Measurements from ENCODE around the gene SRGN.
A peak's percentile ranks its signal among the peaks of the same experiment; 100 is the strongest.
"Not testable (repeated sequence)": the region's sequence is repeated elsewhere in the genome, so short reads cannot be mapped to it uniquely, and the experiment has no call there.

Gene SRGN

GRCh38 chr10:69091143-69091651 lies 3.3 kb downstream of the SRGN start:
- DNase-seq = no peak

GRCh38 chr10:69092959-69093850 lies 5.3 kb downstream of the SRGN start:
- no peak for DNase-seq

GRCh38 chr10:69093933-69094332 lies 6.0 kb downstream of the SRGN start:
- no peak for DNase-seq

GRCh38 chr10:69096045-69096444 lies 8.1 kb downstream of the SRGN start:
- DNase-seq = no peak

GRCh38 chr10:69097729-69098128 lies 9.8 kb downstream of the SRGN start:
- no peak for DNase-seq

GRCh38 chr10:69100136-69100872 lies 12.4 kb downstream of the SRGN start:
- DNase-seq = no peak

- no peak for DNase-seq
These were observed 13.7 kb downstream of the SRGN start for GRCh38 chr10:69101451-69102095.

- no peak for DNase-seq
These were observed 14.5 kb downstream of the SRGN start for GRCh38 chr10:69102440-69102839.

- DNase-seq = no peak
These were observed 15.9 kb downstream of the SRGN start for GRCh38 chr10:69103784-69104183.

GRCh38 chr10:69104994-69105790 lies 17.3 kb downstream of the SRGN start:
- no peak for DNase-seq

GRCh38 chr10:69107176-69107490 lies 19.2 kb downstream of the SRGN start:
- DNase-seq = no peak

GRCh38 chr10:69107699-69108098 lies 19.8 kb downstream of the SRGN start:
- no peak for DNase-seq

GRCh38 chr10:69119896-69120295 lies 32.0 kb downstream of the SRGN start:
- no peak for DNase-seq

GRCh38 chr10:69123306-69123746 lies 35.4 kb downstream of the SRGN start:
- DNase-seq = no peak

GRCh38 chr10:69123747-69124562 lies 36.1 kb downstream of the SRGN start, which contains the start of gene VPS26A:
TSS of gene VPS26A (plus strand) at chr10:69124178. CDS start at chr10:69124278, 100 bp downstream.
- DNase-seq = peak; percentile 19

- DNase-seq = no peak
These were observed 36.8 kb downstream of the SRGN start for GRCh38 chr10:69124563-69125268.

- DNase-seq = no peak
These were observed 37.7 kb downstream of the SRGN start for GRCh38 chr10:69125554-69125953.

- DNase-seq = no peak
These were observed 42.3 kb downstream of the SRGN start for GRCh38 chr10:69130251-69130650.

GRCh38 chr10:69139961-69140360 lies 52.1 kb downstream of the SRGN start:
- DNase-seq = no peak

- DNase-seq = no peak
These were observed 53.4 kb downstream of the SRGN start for GRCh38 chr10:69141304-69141703.

GRCh38 chr10:69142074-69142473 lies 54.2 kb downstream of the SRGN start:
- DNase-seq = not testable (repeated sequence)

Measured in NCI-H524 treated with DMSO at 0.1 percent for 48 hours (cell line).